Activated CD8-positive, alpha-beta T cell treated with anti-CD3 and anti-CD28 coated beads for 36 hours (primary cell): ENCODE data around the gene IL24. TPM values are rescaled to one million over a fixed set of nuclear protein-coding genes. Genes with fewer than 3 reads are reported as not detected.

Experiments
- ATAC-seq: fragments of 200-7000 bp; cut with Tn5 transposase; one replicate; pipeline ENCODE4 v1.10.0; 2021; ENCODE audit warnings: mild to moderate bottlenecking, moderate library complexity
- CTCF ChIA-PET: fragments of 350-600 bp; sonication (Branson Sonifier 250); formaldehyde crosslinking; loops from one replicate; lab custom pipeline; 2021; ENCODE audit warnings: antibody characterized with exemption; lab: Charles Lee
- POLR2A ChIA-PET: fragments of 350-600 bp; sonication (Branson Sonifier 250); formaldehyde crosslinking; loops from one replicate; lab custom pipeline; 2021; ENCODE audit warnings: antibody characterized with exemption; lab: Charles Lee
- DNase-seq: peaks from one replicate; pipeline ENCODE4 v3.0.0-alpha.2; 2020
- H3K27ac Mint-ChIP-seq: one replicate; pipeline ENCODE4 v1.8.0; 2021; ENCODE audit warnings: mild to moderate bottlenecking, mixed read lengths
- H3K27me3 Mint-ChIP-seq: one replicate; pipeline ENCODE4 v1.8.0; 2021; ENCODE audit warnings: mixed read lengths
- H3K36me3 Mint-ChIP-seq: one replicate; pipeline ENCODE4 v1.8.0; 2021; ENCODE audit warnings: low read depth, mixed read lengths
- H3K4me1 Mint-ChIP-seq: one replicate; pipeline ENCODE4 v1.8.0; 2021; ENCODE audit warnings: low read depth, mixed read lengths
- H3K4me3 Mint-ChIP-seq: one replicate; pipeline ENCODE4 v1.8.0; 2021; ENCODE audit warnings: mild to moderate bottlenecking, moderate library complexity, mixed read lengths
- H3K9me3 Mint-ChIP-seq: one replicate; pipeline ENCODE4 v1.8.0; 2021; ENCODE audit warnings: mixed read lengths
- CTCF ChIP-seq: fragments of 200-600 bp; IDR thresholded peaks from one replicate; pipeline ENCODE4 v1.8.0; 2022; ENCODE audit warnings: antibody characterized with exemption, mild to moderate bottlenecking
- intact Hi-C: fragments of 100-400 bp; cut with micrococcal nuclease; formaldehyde crosslinking; loops from one replicate; pipeline ENCODE4 v1.10.0; 2022
- total RNA-seq, 2 experiments: library from RNA; stranded (reverse); gene quantifications; one replicate each; pipeline ENCODE4 v1.2.3, GENCODE V29; 2021

IL24 gene
- total RNA-seq, 2 experiments from 2014 or later, result 0.54 to 0.81 TPM

GRCh38 chr1:206905295-206906164 is 8.3 kb downstream of the IL24 start:
- ChIA-PET POLR2A (interaction anchor here (1.0 to 2.8 kb wide), 4 partner anchors 8 to 17 kb away, joined by 3 to 21 read pairs (median 8); partner anchors contain the start of genes FCMR and IL24), CTCF (interaction anchor here (0.6 to 6.0 kb wide), 29 partner anchors 8 to 271 kb away, joined by 3 to 47 read pairs (median 5); partner anchors contain the start of genes IL19, IL20 and IL24)
- Mint-ChIP-seq H3K4me3 (peak overlapping the region; percentile 34), H3K27ac (peak overlapping the region; percentile 96), H3K4me1 (peaks cover 79% of the 10 kb centered on the region), H3K27me3 (no peaks in the 10 kb centered on the region), H3K9me3 (no peaks in the 10 kb centered on the region), H3K36me3 (peaks cover 52% of the 10 kb centered on the region)
- no peak for TF ChIP-seq CTCF
- DNase-seq (peak; percentile 70), ATAC-seq (peak; percentile 90)
- intact Hi-C loops, result no loop called here

- CTCF ChIA-PET, result interaction anchor here (0.7 to 6.0 kb wide), 19 partner anchors 10 to 182 kb away, joined by 3 to 47 read pairs (median 15); partner anchors contain the start of genes FCMR, IL20 and IL24
- H3K27ac Mint-ChIP-seq, result peak overlapping the region; percentile 61
- no peaks in the 10 kb centered on the region for H3K9me3 Mint-ChIP-seq
- intact Hi-C loops, result no loop called here
- H3K4me3 Mint-ChIP-seq, result no peak overlapping the region
- no peak for DNase-seq
- peaks cover 67% of the 10 kb centered on the region for H3K36me3 Mint-ChIP-seq
- H3K4me1 Mint-ChIP-seq, result peaks cover 82% of the 10 kb centered on the region
- TF ChIP-seq CTCF, result no peak
- ATAC-seq, result no peak
- no peaks in the 10 kb centered on the region for H3K27me3 Mint-ChIP-seq
- POLR2A ChIA-PET, result interaction anchor here (1.1 to 2.8 kb wide), 5 partner anchors 11 to 42 kb away, joined by 3 to 21 read pairs (median 12); partner anchors contain the start of genes FCMR, IL20 and IL24
Observed at GRCh38 chr1:206907304-206907991, 10.2 kb downstream of the IL24 start.

- peaks cover 68% of the 10 kb centered on the region for H3K36me3 Mint-ChIP-seq
- peaks cover 84% of the 10 kb centered on the region for H3K4me1 Mint-ChIP-seq
- DNase-seq (no peak), ATAC-seq (no peak)
- intact Hi-C loops, result no loop called here
- H3K9me3 Mint-ChIP-seq, result no peaks in the 10 kb centered on the region
- no peaks in the 10 kb centered on the region for H3K27me3 Mint-ChIP-seq
- no peak overlapping the region for H3K4me3 Mint-ChIP-seq
- TF ChIP-seq CTCF, result no peak
- H3K27ac Mint-ChIP-seq, result peak overlapping the region; percentile 61
- ChIA-PET POLR2A (interaction anchor here (1.1 to 2.7 kb wide), 5 partner anchors 9 to 155 kb away, joined by 3 to 15 read pairs (median 4); partner anchors contain the start of genes FCMR and IL20), CTCF (interaction anchor here (0.7 to 6.0 kb wide), 23 partner anchors 10 to 429 kb away, joined by 3 to 47 read pairs (median 10); partner anchors contain the start of genes FCMR, IL20 and IL24)
Observed at GRCh38 chr1:206908038-206908437, 10.8 kb downstream of the IL24 start.

GRCh38 chr1:206909161-206909882 is 12.1 kb downstream of the IL24 start:
- H3K27ac Mint-ChIP-seq, result peak overlapping the region; percentile 65

More at GRCh38 chr1:206909161-206909882, 12.1 kb downstream of the IL24 start:
- ATAC-seq (peak; percentile 24), DNase-seq (peak; percentile 41)
- Mint-ChIP-seq H3K4me1 (peaks cover 85% of the 10 kb centered on the region), H3K9me3 (no peaks in the 10 kb centered on the region), H3K27me3 (no peaks in the 10 kb centered on the region), H3K36me3 (peaks cover 65% of the 10 kb centered on the region), H3K4me3 (peak overlapping the region; percentile 61)
- no peak for TF ChIP-seq CTCF
- POLR2A ChIA-PET, result interaction anchor here (0.6 to 2.7 kb wide), 14 partner anchors 8 to 1704 kb away, joined by 3 to 15 read pairs (median 4); partner anchors contain the start of genes FCMR, IL20 and IL24
- intact Hi-C loops, result no loop called here
- CTCF ChIA-PET, result interaction anchor here (0.9 to 6.0 kb wide), 30 partner anchors 8 to 430 kb away, joined by 3 to 47 read pairs (median 4); partner anchors contain the start of genes DYRK3, FCMR and IL20
